ENCODE measurements around the gene LIN7C.

LIN7C gene

GRCh38 chr11:27465629-27466028 is 40.9 kb downstream of the LIN7C start:
- intact Hi-C loops (cut with DNase I; ENCODE audit: low total_unique reads): loop anchor here (10.0 kb wide), 1 partner anchor 81 kb away; no protein-coding TSS in a partner anchor
- no peak overlapping the region for H3K27ac ChIP-seq
- DNase-seq: no peak

GRCh38 chr11:27464909-27465308 is 41.7 kb downstream of the LIN7C start:
- no peak overlapping the region for H3K4me3 ChIP-seq
- no peak for TF ChIP-seq CTCF (IDR thresholded peaks at IDR 0.05)
- H3K9me3 ChIP-seq: no peaks in the 10 kb centered on the region
- no peaks in the 10 kb centered on the region for H3K27me3 ChIP-seq
- H3K4me1 ChIP-seq: peaks cover 0 to 59% (median 29%) of the 10 kb centered on the region in 4 donors
- H3K27ac ChIP-seq: peak overlapping the region in 1 of 2 donors; percentile 45
- intact Hi-C loops (cut with DNase I; ENCODE audit: low total_unique reads): loop anchor here (10.0 kb wide), 1 partner anchor 80 kb away; no protein-coding TSS in a partner anchor
- H3K36me3 ChIP-seq: no peaks in the 10 kb centered on the region
- no peak for DNase-seq

More at GRCh38 chr11:27465629-27466028, 40.9 kb downstream of the LIN7C start:
- Histone ChIP-seq H3K36me3 (no peaks in the 10 kb centered on the region), H3K27me3 (no peaks in the 10 kb centered on the region), H3K4me3 (no peak overlapping the region), H3K4me1 (peaks cover 0 to 63% (median 34%) of the 10 kb centered on the region in 4 donors), H3K9me3 (no peaks in the 10 kb centered on the region)
- TF ChIP-seq CTCF (IDR thresholded peaks at IDR 0.05): no peak

- H3K27me3 ChIP-seq: no peaks in the 10 kb centered on the region
- no peaks in the 10 kb centered on the region for H3K9me3 ChIP-seq
- peak overlapping the region; percentile 45 to 57 for H3K27ac ChIP-seq
- TF ChIP-seq CTCF (IDR thresholded peaks at IDR 0.05): no peak
- intact Hi-C loops (cut with DNase I; ENCODE audit: low total_unique reads): loop anchor here (10.0 kb wide), 1 partner anchor 79 kb away; no protein-coding TSS in a partner anchor
- no peak for DNase-seq
- peaks cover 0 to 53% (median 24%) of the 10 kb centered on the region in 4 donors for H3K4me1 ChIP-seq
- H3K36me3 ChIP-seq: no peaks in the 10 kb centered on the region
- no peak overlapping the region for H3K4me3 ChIP-seq
Observed at GRCh38 chr11:27464289-27464696, 42.3 kb downstream of the LIN7C start.

GRCh38 chr11:27462543-27462942 is 44.0 kb downstream of the LIN7C start:
- no peaks in the 10 kb centered on the region for H3K36me3 ChIP-seq
- peaks cover 0 to 40% (median 17%) of the 10 kb centered on the region in 4 donors for H3K4me1 ChIP-seq
- intact Hi-C loops (cut with DNase I; ENCODE audit: low total_unique reads): loop anchor here (10.0 kb wide), 1 partner anchor 78 kb away; no protein-coding TSS in a partner anchor
- H3K9me3 ChIP-seq: no peaks in the 10 kb centered on the region
- no peak for DNase-seq
- H3K27me3 ChIP-seq: no peaks in the 10 kb centered on the region
- no peak for TF ChIP-seq CTCF (IDR thresholded peaks at IDR 0.05)
- no peak overlapping the region for H3K4me3 ChIP-seq
- H3K27ac ChIP-seq: no peak overlapping the region

- Histone ChIP-seq H3K4me1 (peaks cover 0 to 51% (median 16%) of the 10 kb centered on the region in 4 donors), H3K36me3 (no peaks in the 10 kb centered on the region), H3K27ac (no peak overlapping the region), H3K4me3 (no peak overlapping the region), H3K27me3 (no peaks in the 10 kb centered on the region), H3K9me3 (no peaks in the 10 kb centered on the region)
- no peak for DNase-seq
- no peak for TF ChIP-seq CTCF (IDR thresholded peaks at IDR 0.05)
- intact Hi-C loops (cut with DNase I; ENCODE audit: low total_unique reads): loop anchor here (10.0 kb wide), 1 partner anchor 76 kb away; no protein-coding TSS in a partner anchor
Observed at GRCh38 chr11:27460158-27460978, 46.2 kb downstream of the LIN7C start.
